HL-60 (cell line): ENCODE results near the gene CIZ1.

ENCODE experiments used
- DNase-seq, 2 experiments: peaks; one replicate each; pipeline ENCODE4 v3.0.0-alpha.2; 2010 to 2020; ENCODE audit warnings: low read depth in 1 of 2, low spot score in 1 of 2
- H3K27ac ChIP-seq: fragments of 250-450 bp; sonication (Bioruptor Pico); replicated peaks from 2 replicates; pipeline ENCODE4 v1.5.1; 2020; ENCODE audit warnings: mild to moderate bottlenecking, moderate library complexity
- H3K27me3 ChIP-seq: fragments of 250-450 bp; sonication (Bioruptor Pico); 2 replicates; pipeline ENCODE4 v1.5.1; 2021; ENCODE audit warnings: mild to moderate bottlenecking, moderate library complexity; ENCODE audit not compliant: insufficient read depth, poor library complexity, severe bottlenecking
- H3K4me3 ChIP-seq: replicated peaks from 2 replicates; pipeline ENCODE4 v1.5.1; 2011; ENCODE audit warnings: mild to moderate bottlenecking, control low read depth, low read length; ENCODE audit not compliant: insufficient read depth
- GABPA ChIP-seq: IDR thresholded peaks from 2 replicates; pipeline ENCODE4 v1.6.1; 2012; ENCODE audit warnings: low read depth
- POLR2AphosphoS5 ChIP-seq: IDR thresholded peaks from 2 replicates; pipeline ENCODE4 v1.6.1; 2012; ENCODE audit warnings: low read depth
- SPI1 ChIP-seq: IDR thresholded peaks from 2 replicates; pipeline ENCODE4 v1.6.1; 2012; ENCODE audit warnings: low read depth, mild to moderate bottlenecking, borderline replicate concordance
- TF ChIP-seq, protein P1 (sequence below): IDR thresholded peaks from 2 replicates; pipeline ENCODE4 v1.6.1; 2012; ENCODE audit warnings: low read depth; ENCODE audit not compliant: insufficient replicate concordance
- TF ChIP-seq, protein P2 (sequence below): IDR thresholded peaks from one replicate; pipeline ENCODE4 v1.5.1; 2011; ENCODE audit warnings: low read length, control low read depth, inconsistent platforms; ENCODE audit not compliant: insufficient read depth

The CIZ1 gene

DNA sequence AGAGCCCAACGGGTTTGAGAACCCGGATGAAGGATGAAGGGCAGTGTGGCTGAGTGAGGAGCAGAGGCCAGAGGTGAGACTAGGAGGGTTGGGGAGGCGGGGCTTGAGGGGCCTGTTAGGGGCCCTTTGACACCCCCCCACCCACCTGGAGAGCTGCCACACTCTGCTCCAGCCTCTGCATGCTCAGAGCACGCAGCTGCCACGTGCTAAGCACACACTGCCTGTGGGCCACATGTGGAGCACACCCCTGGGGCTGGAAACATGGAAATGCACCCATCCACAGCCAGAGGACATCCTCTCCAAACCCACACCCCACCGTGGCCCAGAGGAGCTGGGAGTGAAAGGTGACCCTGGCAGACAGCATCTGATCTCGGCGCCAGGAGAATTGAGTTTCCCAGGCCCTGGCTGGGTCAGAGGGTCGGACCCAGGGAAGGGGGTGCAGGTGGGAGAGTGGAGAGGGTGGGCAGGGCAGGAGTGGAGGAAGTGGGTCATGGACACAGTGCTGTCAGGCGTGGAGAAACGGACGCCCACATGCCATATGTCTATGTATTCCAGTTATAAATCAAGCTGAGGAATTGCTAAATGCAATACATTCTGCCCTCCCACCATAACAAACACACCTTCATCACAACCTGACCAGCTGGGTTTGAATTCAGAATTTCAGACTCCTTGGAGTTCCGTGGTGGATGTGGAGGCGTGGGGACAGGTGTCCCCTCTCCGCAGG, 17.7 kb upstream of the CIZ1 start:
- Histone ChIP-seq H3K27me3 (no peaks in the 10 kb centered on the region), H3K27ac (no peak overlapping the region), H3K4me3 (no peak overlapping the region)
- no peak for DNase-seq
- TF ChIP-seq, protein P1, sequence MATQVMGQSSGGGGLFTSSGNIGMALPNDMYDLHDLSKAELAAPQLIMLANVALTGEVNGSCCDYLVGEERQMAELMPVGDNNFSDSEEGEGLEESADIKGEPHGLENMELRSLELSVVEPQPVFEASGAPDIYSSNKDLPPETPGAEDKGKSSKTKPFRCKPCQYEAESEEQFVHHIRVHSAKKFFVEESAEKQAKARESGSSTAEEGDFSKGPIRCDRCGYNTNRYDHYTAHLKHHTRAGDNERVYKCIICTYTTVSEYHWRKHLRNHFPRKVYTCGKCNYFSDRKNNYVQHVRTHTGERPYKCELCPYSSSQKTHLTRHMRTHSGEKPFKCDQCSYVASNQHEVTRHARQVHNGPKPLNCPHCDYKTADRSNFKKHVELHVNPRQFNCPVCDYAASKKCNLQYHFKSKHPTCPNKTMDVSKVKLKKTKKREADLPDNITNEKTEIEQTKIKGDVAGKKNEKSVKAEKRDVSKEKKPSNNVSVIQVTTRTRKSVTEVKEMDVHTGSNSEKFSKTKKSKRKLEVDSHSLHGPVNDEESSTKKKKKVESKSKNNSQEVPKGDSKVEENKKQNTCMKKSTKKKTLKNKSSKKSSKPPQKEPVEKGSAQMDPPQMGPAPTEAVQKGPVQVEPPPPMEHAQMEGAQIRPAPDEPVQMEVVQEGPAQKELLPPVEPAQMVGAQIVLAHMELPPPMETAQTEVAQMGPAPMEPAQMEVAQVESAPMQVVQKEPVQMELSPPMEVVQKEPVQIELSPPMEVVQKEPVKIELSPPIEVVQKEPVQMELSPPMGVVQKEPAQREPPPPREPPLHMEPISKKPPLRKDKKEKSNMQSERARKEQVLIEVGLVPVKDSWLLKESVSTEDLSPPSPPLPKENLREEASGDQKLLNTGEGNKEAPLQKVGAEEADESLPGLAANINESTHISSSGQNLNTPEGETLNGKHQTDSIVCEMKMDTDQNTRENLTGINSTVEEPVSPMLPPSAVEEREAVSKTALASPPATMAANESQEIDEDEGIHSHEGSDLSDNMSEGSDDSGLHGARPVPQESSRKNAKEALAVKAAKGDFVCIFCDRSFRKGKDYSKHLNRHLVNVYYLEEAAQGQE: no peak
- no peak for TF ChIP-seq SPI1
- TF ChIP-seq GABPA: no peak

DNA sequence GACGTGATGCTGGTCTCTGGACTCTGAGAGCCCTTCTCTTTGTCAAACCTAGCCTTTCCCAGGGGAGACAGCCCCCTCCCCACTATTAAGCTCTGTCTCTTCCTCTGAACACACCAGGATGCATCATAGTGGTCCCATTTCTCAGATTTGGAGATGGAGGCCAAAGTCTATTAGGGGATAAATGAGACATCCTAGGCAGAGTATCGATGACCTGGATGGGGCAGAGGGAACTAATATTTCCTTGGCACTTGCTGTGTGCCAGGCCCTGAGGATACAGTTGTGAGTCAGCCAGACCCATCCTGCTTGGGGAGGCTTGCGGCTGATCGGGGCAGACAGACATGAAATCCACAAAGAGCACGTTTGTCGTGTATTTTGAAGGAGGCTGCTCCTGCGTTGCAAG, 17.0 kb upstream of the CIZ1 start:
- no peak for DNase-seq
- TF ChIP-seq, protein P2, sequence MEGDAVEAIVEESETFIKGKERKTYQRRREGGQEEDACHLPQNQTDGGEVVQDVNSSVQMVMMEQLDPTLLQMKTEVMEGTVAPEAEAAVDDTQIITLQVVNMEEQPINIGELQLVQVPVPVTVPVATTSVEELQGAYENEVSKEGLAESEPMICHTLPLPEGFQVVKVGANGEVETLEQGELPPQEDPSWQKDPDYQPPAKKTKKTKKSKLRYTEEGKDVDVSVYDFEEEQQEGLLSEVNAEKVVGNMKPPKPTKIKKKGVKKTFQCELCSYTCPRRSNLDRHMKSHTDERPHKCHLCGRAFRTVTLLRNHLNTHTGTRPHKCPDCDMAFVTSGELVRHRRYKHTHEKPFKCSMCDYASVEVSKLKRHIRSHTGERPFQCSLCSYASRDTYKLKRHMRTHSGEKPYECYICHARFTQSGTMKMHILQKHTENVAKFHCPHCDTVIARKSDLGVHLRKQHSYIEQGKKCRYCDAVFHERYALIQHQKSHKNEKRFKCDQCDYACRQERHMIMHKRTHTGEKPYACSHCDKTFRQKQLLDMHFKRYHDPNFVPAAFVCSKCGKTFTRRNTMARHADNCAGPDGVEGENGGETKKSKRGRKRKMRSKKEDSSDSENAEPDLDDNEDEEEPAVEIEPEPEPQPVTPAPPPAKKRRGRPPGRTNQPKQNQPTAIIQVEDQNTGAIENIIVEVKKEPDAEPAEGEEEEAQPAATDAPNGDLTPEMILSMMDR: no peak
- TF ChIP-seq GABPA: no peak
- no peak for TF ChIP-seq SPI1
- TF ChIP-seq, protein P1: no peak
- no peak for TF ChIP-seq POLR2AphosphoS5
- no peak overlapping the region for H3K27ac ChIP-seq
- H3K4me3 ChIP-seq: no peak overlapping the region
- H3K27me3 ChIP-seq: no peaks in the 10 kb centered on the region

DNA sequence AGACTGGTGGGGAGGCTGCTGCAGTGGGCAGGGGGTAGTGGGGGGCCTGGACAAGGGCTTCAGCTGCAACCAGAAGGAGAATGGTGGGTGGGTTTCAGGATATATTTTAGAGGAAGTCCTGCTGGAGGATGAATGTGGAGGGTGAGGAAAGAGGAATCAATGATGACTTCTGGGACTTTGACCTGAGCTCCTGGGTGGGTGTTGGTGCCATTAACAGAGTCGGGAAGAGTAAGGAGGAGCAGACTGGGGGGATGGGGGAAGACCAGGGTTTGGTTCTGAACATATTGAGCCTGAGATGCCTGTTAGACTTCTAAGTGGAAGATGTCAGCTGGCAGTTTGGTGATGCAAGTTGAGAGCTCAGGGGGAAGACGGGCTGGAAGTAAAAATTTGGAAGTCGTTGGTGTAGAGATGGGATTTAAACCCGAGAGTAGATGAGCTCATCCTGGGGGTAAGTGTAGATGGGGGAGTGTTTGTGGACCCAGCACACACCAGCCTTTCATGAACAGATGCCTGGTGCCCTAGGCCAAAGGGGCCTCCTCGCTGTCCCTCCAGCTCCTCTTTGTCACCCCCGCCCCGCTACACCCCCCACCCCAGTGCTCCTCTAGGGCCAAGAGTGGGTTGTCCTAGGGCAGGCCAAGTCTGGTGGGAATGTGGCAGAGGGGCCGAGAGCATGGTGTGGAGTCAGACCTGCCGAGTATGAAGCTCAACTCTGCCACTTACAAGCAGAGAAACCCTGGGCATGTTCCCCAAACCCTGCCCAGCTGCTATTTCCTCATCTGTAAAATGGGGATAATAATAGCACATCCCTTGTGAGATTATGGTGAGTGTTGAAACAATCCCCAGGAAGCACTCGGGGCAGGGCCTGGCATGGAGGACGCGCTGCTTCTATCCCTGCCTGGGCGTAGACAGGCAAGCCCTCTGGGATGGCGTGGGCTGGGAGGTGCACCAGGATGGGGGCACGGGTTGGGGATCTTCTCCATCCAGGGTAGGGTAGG, 15.8 kb upstream of the CIZ1 start:
- TF ChIP-seq, protein P1: no peak
- TF ChIP-seq GABPA (no peak), POLR2AphosphoS5 (no peak), SPI1 (no peak)
- TF ChIP-seq, protein P2: no peak
- Histone ChIP-seq H3K27ac (no peak overlapping the region), H3K27me3 (no peaks in the 10 kb centered on the region), H3K4me3 (no peak overlapping the region)
- DNase-seq: no peak
